Ascending aorta (tissue), 2 donors: Measurements from ENCODE around the gene NAV1. TPM values are rescaled to one million over a fixed set of nuclear protein-coding genes. Genes with fewer than 3 reads are reported as not detected.

Experiments
- DNase-seq, 2 donors: peaks; one replicate each; pipeline ENCODE4 v3.0.0-alpha.2; 2019; ENCODE audit warnings: low spot score in 2 of 2
- H3K27ac ChIP-seq, 2 donors: fragments of 200-600 bp; sonication (generic); one replicate each; pipeline ENCODE4 v1.5.1; 2016 to 2017; ENCODE audit warnings: mild to moderate bottlenecking in 1 of 2
- H3K27me3 ChIP-seq: fragments of 200-600 bp; sonication (generic); one replicate; pipeline ENCODE4 v1.5.1; 2017
- H3K36me3 ChIP-seq, 2 donors: fragments of 200-600 bp; sonication (generic); one replicate each; pipeline ENCODE4 v1.5.1; 2016
- H3K4me1 ChIP-seq, 2 donors: fragments of 200-600 bp; sonication (generic); one replicate each; pipeline ENCODE4 v1.5.1; 2016 to 2017; ENCODE audit warnings: mild to moderate bottlenecking in 1 of 2
- H3K4me3 ChIP-seq, 2 donors: fragments of 200-600 bp; sonication (generic); one replicate each; pipeline ENCODE4 v1.5.1; 2016 to 2017; ENCODE audit warnings: mild to moderate bottlenecking in 1 of 2
- H3K9me3 ChIP-seq, 2 donors: fragments of 200-600 bp; sonication (generic); one replicate each; pipeline ENCODE4 v1.5.1; 2016
- intact Hi-C: fragments of 100-400 bp; cut with DNase I; formaldehyde crosslinking; loops from one replicate; pipeline ENCODE4 v1.15.1; 2023
- total RNA-seq: library from RNA; depleted of rRNA; stranded (reverse); fragments of >200 nt; gene quantifications from one replicate; pipeline ENCODE4 v1.1.0, GENCODE V29; 2016
- TF ChIP-seq, protein P1 (sequence below), 3 experiments: fragments of 200-600 bp in 2 of 3; fragments of 450-650 bp in 1 of 3; sonication (generic) in 2 of 3; IDR thresholded peaks; one replicate each; pipeline ENCODE4 v1.5.1; 2016 to 2019; ENCODE audit warnings: antibody characterized with exemption in 3 of 3, mild to moderate bottlenecking in 1 of 3, moderate library complexity in 1 of 3

Gene NAV1
- total RNA-seq, 1 donor from 2014 or later, result 131 TPM

DNA sequence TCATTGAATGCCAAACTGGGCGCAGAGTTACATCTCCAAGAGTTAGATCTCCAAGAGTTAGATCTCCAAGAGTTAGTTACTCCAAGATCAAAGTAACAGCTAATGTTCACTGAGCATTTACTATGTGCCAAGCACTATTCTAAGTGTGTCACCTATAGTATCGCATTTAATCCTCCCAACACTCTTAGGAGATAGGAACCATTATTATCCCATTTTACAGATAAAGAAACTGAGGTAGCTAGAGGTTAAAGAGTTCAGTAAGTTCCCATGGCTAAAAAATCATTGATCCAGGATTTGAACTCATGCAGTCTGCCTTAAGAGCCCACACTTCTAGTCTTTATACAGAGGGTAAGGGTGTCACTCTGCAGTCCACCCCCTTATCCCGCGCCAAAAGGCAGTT is 1.5 kb upstream of the NAV1 start:
- intact Hi-C loops, result loop anchor here (10.0 kb wide), 1 partner anchor 437 kb away; no protein-coding TSS in a partner anchor
- Histone ChIP-seq H3K27ac (peak overlapping the region; percentile 87 to 88), H3K4me1 (peaks cover 30 to 68% of the 10 kb centered on the region in 2 donors)

DNA sequence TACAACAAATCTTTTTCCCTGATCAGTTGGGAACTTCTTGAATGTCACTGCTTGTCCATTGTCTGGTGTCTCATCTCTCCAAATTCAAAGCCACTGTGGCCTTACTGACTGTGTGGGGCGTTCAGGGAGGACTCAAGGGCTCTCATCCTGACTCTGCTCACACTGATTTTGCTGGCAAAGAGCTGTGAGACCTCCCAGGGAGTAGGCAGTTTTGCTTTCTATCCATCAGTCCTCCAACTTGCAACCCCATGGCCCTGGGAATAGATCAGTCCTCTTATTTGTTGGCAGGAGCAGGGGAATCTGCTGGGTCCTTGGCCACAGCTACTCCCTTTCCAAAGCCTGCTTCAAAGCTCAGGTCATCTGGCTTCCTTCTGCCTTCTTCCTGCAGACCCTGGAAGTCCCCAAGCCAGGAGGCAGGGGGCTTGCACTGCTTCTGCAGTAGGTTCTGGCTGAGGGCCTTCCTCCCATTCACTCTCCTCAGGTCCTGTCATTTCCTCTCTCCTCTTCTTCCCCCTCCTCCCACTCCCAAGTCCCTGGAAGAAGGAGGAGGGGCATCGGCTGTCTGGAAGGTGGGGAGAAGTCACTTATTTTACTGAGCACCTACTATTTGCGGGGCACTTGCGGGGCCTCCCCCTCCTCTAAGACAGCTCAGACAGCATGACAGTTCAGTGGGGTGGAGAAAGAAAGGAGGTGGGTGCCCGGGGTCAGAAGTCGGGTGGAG is 876 bp upstream of the NAV1 start:
- Histone ChIP-seq H3K27ac (peak overlapping the region; percentile 87 to 88), H3K36me3 (no peaks in the 10 kb centered on the region), H3K27me3 (no peaks in the 10 kb centered on the region), H3K9me3 (no peaks in the 10 kb centered on the region), H3K4me1 (peaks cover 30 to 73% of the 10 kb centered on the region in 2 donors), H3K4me3 (peak overlapping the region; percentile 92 to 95)
- no peak for DNase-seq
- intact Hi-C loops, result loop anchor here (10.0 kb wide), 1 partner anchor 437 kb away; no protein-coding TSS in a partner anchor
- TF ChIP-seq, protein P1, sequence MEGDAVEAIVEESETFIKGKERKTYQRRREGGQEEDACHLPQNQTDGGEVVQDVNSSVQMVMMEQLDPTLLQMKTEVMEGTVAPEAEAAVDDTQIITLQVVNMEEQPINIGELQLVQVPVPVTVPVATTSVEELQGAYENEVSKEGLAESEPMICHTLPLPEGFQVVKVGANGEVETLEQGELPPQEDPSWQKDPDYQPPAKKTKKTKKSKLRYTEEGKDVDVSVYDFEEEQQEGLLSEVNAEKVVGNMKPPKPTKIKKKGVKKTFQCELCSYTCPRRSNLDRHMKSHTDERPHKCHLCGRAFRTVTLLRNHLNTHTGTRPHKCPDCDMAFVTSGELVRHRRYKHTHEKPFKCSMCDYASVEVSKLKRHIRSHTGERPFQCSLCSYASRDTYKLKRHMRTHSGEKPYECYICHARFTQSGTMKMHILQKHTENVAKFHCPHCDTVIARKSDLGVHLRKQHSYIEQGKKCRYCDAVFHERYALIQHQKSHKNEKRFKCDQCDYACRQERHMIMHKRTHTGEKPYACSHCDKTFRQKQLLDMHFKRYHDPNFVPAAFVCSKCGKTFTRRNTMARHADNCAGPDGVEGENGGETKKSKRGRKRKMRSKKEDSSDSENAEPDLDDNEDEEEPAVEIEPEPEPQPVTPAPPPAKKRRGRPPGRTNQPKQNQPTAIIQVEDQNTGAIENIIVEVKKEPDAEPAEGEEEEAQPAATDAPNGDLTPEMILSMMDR (IDR thresholded peaks at IDR 0.05), result no peak

More for the DNA sequence above, 1.5 kb upstream of the NAV1 start:
- Histone ChIP-seq H3K36me3 (no peaks in the 10 kb centered on the region), H3K4me3 (peak overlapping the region in 1 of 2 donors; percentile 15), H3K9me3 (no peaks in the 10 kb centered on the region), H3K27me3 (no peaks in the 10 kb centered on the region)
- no peak for DNase-seq
- TF ChIP-seq, protein P1 (IDR thresholded peaks at IDR 0.05), result no peak

DNA sequence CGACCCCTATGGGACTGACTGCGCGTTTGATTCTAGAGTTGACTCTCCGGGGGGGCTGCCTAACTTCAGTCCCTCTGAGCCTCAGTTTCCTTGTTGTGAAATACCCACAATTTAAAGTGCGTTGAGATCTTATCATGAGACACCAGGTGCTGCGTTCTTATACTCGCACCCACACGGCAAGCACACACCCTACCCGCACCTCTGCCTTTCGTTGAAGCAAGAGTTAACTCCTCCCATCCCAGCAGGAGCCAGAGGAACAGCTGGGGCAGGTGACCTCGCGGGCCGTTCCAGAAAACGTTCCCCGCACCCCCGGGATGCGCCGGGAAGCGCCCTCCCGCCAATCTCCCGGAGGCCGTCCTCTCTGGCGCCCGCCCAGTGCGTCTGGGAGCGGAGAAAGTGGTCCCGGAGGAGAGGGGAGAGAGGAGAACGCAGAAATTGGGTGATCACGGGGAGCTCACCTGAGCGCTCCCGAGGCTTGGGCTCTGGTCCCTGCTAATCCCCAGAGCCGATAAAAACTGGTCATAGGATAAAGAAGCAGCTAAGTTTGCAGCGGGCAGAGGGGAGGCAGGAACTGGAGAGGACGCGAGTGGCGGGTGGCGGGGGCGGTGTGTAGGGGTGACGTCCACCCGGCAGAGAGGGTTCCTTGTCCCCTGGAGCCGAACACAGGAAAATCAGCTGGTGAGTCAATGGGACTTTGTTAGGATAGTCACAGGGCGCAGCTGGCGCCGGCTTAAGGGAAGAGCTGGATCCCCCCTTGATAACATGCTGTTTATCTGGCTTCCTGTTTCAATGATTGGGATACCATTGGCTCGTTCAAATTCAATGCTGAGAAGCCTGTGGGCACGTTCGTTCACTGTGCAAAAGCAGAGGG is 869 bp downstream of the NAV1 start:
- Histone ChIP-seq H3K4me3 (peak overlapping the region; percentile 92 to 95), H3K27ac (peak overlapping the region; percentile 87 to 88), H3K4me1 (peaks cover 26 to 67% of the 10 kb centered on the region in 2 donors), H3K9me3 (no peaks in the 10 kb centered on the region), H3K36me3 (no peaks in the 10 kb centered on the region), H3K27me3 (no peaks in the 10 kb centered on the region)
- intact Hi-C loops, result loop anchor here (10.0 kb wide), 1 partner anchor 435 kb away; no protein-coding TSS in a partner anchor
- peak in 1 of 2 donors; percentile 90 for DNase-seq
- TF ChIP-seq, protein P1 (IDR thresholded peaks at IDR 0.05), result no peak

DNA sequence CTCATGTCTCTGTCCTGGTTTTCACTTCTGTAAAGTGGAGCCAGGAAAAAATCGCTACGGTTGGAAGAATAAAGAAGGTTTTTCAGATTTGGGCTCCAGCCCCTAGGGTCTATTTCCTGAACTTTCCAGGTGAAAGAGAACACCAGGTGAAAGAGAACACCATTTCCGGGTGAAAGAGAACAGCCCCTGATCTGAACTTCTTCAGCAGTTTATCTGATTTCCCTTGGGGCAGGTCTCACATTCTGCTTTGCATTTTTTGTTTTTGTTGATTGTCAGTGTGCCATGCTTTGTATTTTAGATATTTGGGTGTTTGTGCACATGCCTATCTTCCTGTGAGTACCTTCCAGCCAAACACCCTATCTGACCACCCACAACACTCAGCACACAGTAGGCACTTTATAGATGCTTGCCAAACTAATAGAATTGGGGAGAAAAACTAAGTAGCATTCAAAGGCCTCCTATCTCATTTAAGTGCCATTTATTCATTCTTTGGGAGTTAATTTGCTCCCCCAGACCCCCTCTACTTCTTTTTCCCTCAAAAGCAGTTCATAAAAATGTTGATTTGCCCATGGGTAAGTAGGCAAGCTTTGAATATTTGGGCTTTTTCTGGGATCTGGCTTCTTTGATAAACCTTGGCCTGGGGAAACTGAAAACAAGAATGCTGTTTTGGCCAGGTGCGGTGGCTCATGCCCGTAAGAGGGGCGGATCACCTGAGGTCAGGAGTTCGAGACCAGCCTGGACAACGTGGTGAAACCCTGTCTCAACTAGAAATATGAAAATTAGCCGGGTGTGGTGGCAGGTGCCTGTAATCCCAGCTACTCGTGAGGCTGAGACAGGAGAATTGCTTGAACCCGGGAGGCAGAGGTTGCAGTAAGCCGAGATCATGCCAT is 2.2 kb downstream of the NAV1 start:
- no peak for DNase-seq
- no peaks in the 10 kb centered on the region for H3K9me3 ChIP-seq
- H3K4me1 ChIP-seq, result peaks cover 17 to 55% of the 10 kb centered on the region in 2 donors
- H3K27ac ChIP-seq, result peak overlapping the region; percentile 87 to 88
- no peaks in the 10 kb centered on the region for H3K27me3 ChIP-seq
- H3K36me3 ChIP-seq, result no peaks in the 10 kb centered on the region
- TF ChIP-seq, protein P1 (IDR thresholded peaks at IDR 0.05), result no peak
- intact Hi-C loops, result no loop called here
- H3K4me3 ChIP-seq, result peak overlapping the region in 1 of 2 donors; percentile 92
